SK-N-MC (cell line): ENCODE results near the gene LAT.
"Not testable (repeated sequence)": the region's sequence is repeated elsewhere in the genome, so short reads cannot be mapped to it uniquely, and the experiment has no call there.

Experiments used
- DNase-seq: peaks from one replicate; pipeline ENCODE4 v3.0.0-alpha.2; 2011; ENCODE audit warnings: low read depth, low spot score
- H3K27ac ChIP-seq: fragments of 200-600 bp; sonication (generic); 2 replicates; pipeline ENCODE4 v1.5.1; 2016; ENCODE audit warnings: mixed run types
- H3K36me3 ChIP-seq: fragments of 200-600 bp; sonication (generic); 2 replicates; pipeline ENCODE4 v1.6.1; 2017; ENCODE audit warnings: antibody characterized with exemption, low read length, mixed read lengths; ENCODE audit not compliant: insufficient read depth
- H3K4me3 ChIP-seq: fragments of 200-600 bp; sonication (generic); 2 replicates; pipeline ENCODE4 v1.5.1; 2016
- H3K9ac ChIP-seq: fragments of 200-600 bp; sonication (generic); 2 replicates; pipeline ENCODE4 v1.8.0; 2017; ENCODE audit warnings: mixed run types, mixed read lengths; ENCODE audit not compliant: insufficient read length
- H3K9me3 ChIP-seq: fragments of 200-600 bp; sonication (generic); 2 replicates; pipeline ENCODE4 v1.6.1; 2017; ENCODE audit warnings: low read depth, mild to moderate bottlenecking, antibody characterized with exemption, low read length, moderate library complexity, mixed read lengths
- EZH2 ChIP-seq: fragments of 200-600 bp; sonication (generic); IDR thresholded peaks from one replicate; pipeline ENCODE4 v1.6.1; 2017; ENCODE audit warnings: antibody characterized with exemption
- FOXP2 ChIP-seq: optimal IDR thresholded peaks from 2 replicates; pipeline ENCODE3; 2011; ENCODE audit warnings: mild to moderate bottlenecking, moderate library complexity; ENCODE audit not compliant: insufficient read depth; ENCODE audit errors: extremely low read length, control extremely low read depth
- POLR2AphosphoS5 ChIP-seq: IDR thresholded peaks from 2 replicates; pipeline ENCODE4 v1.6.1; 2012; ENCODE audit warnings: mild to moderate bottlenecking, low read depth, low read length, borderline replicate concordance

Gene LAT

DNA sequence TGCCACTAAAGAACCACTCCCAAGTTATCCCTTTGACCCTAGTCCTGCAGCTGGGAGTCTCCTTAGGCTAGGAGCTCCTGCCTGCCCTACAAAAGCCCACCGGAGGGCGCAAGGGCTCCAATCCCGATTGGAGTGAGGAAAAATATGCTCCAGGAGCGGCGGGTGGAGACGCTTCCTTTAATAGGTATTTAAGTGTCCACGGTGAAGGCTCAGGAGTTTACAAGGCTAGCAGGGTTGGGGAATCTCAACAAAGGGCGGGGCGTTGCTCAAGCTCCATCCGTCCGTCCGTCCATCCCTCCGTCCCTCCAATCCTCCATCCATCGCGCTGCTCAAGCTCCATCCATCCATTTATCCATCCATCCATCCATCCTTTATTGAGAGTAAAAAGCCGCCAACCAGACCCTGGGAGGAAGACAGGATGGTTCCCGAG lies 10.8 kb upstream of the LAT start:
- Histone ChIP-seq H3K36me3 (no peaks in the 10 kb centered on the region), H3K4me3 (peak overlapping the region; percentile 93), H3K9ac (peak overlapping the region; percentile 87), H3K9me3 (no peaks in the 10 kb centered on the region), H3K27ac (peak overlapping the region; percentile 58; the same call in 1 of the 2 replicates)
- peak; percentile 10 for DNase-seq
- TF ChIP-seq EZH2 (no peak), POLR2AphosphoS5 (no peak), FOXP2 (no peak)

DNA sequence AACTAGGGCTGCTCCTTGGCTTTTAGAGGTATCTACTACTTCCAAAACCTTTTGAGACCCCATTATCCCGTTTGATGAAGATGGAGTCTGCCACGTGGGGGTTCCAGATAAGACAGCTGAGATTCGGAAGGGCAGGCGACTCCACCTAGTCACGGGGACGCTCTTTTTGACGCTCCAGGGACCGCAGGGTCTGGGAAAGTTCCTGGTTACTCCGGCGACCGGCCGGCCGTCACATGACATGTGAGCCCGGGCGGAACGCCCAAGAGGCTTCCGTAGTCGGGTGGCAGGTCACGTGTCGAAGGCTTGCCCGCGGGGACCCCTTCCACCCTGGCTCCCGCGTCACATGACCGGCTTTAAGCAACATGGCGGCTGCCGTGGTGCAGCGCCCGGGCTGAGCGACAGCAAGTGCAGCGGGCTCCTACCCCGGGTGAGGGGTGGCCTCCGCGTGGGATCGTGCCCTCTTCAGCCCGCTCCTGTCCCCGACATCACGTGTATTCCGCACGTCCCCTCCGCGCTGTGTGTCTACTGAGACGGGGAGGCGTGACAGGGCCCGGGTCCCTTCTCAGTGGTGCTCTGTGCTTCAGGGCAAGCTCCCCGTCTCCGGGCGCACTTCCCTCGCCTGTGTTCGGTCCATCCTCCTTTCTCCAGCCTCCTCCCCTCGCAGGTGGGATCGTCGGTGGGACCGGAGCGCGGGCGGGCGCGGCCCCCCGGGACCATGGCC lies 10.3 kb upstream of the LAT start, which contains the start of gene SPNS1:
Gene SPNS1, plus strand, starts transcription at position 342 of the 721 bp plus-strand sequence. Its CDS starts 374 bp downstream, at position 716.
- TF ChIP-seq EZH2: no peak
- no peak for TF ChIP-seq FOXP2
- peak; percentile 81 for TF ChIP-seq POLR2AphosphoS5
- Histone ChIP-seq H3K9ac (peak within 1 kb of the TSS; percentile 87), H3K36me3 (no peaks in the 10 kb centered on the region), H3K27ac (peak within 1 kb of the TSS; percentile 58; the same call in 1 of the 2 replicates), H3K9me3 (no peaks in the 10 kb centered on the region), H3K4me3 (peak within 1 kb of the TSS; percentile 93)
- DNase-seq: peak; percentile 55

DNA sequence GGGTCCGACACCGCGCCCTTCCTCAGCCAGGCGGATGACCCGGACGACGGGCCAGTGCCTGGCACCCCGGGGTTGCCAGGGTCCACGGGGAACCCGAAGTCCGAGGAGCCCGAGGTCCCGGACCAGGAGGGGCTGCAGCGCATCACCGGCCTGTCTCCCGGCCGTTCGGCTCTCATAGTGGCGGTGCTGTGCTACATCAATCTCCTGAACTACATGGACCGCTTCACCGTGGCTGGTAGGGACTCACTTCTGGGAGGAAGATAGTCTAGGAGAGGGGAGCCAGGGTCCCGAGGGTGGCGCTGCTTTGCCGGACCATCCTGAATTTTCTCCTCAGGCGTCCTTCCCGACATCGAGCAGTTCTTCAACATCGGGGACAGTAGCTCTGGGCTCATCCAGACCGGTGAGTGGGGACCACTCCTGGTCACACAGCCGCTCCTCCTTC lies 9.7 kb upstream of the LAT start:
- no peak for DNase-seq
- no peaks in the 10 kb centered on the region for H3K9me3 ChIP-seq
- peak overlapping the region; percentile 93 for H3K4me3 ChIP-seq
- no peaks in the 10 kb centered on the region for H3K36me3 ChIP-seq
- H3K27ac ChIP-seq: no peak overlapping the region
- TF ChIP-seq FOXP2 (no peak), EZH2 (no peak), POLR2AphosphoS5 (no peak)
- peak overlapping the region; percentile 87 for H3K9ac ChIP-seq

DNA sequence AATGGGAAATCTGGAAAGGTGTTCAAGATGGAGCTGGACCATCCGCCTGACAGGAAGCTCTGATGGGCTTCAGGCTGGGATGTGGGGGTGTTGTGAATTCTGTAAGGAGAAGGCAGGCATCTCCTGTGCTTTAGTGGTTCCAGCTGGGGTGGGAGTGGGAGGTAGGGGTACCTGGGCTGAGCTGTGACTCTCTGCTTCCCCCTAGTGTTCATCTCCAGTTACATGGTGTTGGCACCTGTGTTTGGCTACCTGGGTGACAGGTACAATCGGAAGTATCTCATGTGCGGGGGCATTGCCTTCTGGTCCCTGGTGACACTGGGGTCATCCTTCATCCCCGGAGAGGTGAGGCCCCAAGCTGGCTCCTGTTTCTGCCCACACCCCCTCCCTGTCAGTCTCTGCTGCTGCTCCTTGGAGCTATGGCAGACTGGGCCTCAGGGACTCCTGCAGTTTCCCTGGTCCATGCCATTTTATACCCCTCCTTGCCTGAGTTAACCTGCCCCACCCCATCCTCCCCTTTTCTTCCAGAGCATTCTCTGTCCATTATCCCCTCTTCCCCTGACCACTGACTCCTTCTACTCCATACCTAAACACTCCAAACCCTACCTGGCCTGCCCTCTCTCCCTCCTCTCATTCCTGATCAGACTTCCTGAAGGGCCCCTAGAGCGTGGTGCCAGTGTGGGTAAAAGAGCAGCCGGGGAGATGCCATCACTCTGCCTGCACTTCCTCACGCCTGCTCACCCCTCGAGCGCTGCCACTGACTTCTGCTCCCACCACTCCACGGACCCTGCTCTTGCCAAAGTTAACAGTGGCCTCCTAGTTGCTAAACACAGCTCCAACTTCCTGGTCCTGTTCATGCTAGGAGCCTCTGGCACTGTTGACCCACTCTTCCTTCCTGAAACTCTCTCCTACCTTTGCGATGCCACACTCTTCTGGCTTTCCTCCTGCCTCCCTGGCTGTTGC lies 6.9 kb upstream of the LAT start:
- no peak for TF ChIP-seq FOXP2
- TF ChIP-seq POLR2AphosphoS5: no peak
- TF ChIP-seq EZH2: no peak
- DNase-seq: no peak
- H3K27ac ChIP-seq: no peak overlapping the region
- no peak overlapping the region for H3K4me3 ChIP-seq
- H3K9ac ChIP-seq: no peak overlapping the region
- H3K9me3 ChIP-seq: no peaks in the 10 kb centered on the region
- no peaks in the 10 kb centered on the region for H3K36me3 ChIP-seq

DNA sequence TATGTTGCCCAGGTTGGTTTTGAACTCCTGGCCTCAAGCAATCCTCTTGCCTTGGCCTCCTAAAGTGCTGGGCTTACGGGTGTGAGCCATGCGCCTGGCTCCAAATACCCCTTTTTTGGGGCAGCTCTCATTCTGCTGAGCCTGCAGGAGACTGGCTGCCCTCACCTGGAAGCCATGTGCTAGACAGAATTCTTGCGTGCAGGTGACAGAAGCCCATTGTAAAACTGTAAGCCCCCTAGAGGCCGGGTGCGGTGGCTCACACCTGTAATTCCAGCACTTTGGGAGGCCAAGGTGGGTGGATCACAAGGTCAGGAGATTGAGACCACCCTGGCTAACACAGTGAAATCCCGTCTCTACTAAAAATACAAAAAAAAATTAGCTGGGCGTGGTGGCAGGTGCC lies 4.5 kb upstream of the LAT start:
- not testable (repeated sequence) for H3K9ac ChIP-seq, H3K4me3 ChIP-seq, H3K27ac ChIP-seq, H3K9me3 ChIP-seq, DNase-seq, H3K36me3 ChIP-seq

DNA sequence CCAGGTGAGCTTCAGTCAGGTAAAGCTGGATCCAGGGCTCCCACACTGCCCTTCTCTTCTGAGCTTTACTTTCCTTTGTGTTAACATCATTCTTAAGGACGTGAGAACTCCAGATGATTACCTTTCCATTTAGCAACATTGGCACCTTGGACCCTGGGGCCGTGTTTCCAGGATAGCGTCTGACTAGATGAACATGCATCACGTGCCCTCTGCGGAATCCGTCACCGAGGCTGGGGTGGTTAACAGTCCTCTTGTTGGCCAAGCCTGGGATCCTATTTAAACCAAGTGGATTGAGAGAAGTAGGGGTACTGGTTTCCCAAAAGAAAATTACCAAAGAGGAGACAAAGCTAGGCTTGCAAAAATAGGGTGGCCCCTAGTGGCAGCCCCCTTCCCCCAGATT lies 3.9 kb upstream of the LAT start:
- Histone ChIP-seq H3K9ac (no peak overlapping the region), H3K4me3 (no peak overlapping the region), H3K9me3 (no peaks in the 10 kb centered on the region), H3K27ac (no peak overlapping the region), H3K36me3 (no peaks in the 10 kb centered on the region)
- TF ChIP-seq EZH2 (no peak), POLR2AphosphoS5 (no peak), FOXP2 (no peak)
- DNase-seq: no peak

DNA sequence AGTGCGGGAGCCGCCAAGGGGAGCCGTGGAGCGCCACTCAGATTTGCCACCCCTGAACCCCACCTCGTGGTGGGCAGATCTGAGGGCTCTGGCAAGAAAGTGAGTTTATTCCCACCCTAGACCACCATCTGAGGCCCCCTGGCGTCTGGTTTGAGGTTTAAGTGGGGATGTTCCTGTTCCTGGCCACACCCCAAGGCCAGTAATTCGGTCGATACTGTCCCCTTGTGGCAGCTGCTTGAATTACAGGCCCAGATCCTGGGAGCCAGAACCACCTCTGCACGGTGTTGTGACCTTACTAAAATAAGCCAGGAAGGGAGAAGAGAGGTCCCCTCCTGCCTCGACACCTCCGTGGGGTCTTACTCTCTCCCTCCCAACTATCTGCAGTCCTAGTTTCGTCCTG lies 3.3 kb upstream of the LAT start:
- H3K27ac ChIP-seq: no peak overlapping the region
- H3K36me3 ChIP-seq: no peaks in the 10 kb centered on the region; the same call in 1 of the 2 replicates
- DNase-seq: peak; percentile 5
- no peak overlapping the region for H3K9ac ChIP-seq
- TF ChIP-seq POLR2AphosphoS5 (no peak), FOXP2 (no peak), EZH2 (no peak)
- H3K9me3 ChIP-seq: no peaks in the 10 kb centered on the region
- no peak overlapping the region for H3K4me3 ChIP-seq

DNA sequence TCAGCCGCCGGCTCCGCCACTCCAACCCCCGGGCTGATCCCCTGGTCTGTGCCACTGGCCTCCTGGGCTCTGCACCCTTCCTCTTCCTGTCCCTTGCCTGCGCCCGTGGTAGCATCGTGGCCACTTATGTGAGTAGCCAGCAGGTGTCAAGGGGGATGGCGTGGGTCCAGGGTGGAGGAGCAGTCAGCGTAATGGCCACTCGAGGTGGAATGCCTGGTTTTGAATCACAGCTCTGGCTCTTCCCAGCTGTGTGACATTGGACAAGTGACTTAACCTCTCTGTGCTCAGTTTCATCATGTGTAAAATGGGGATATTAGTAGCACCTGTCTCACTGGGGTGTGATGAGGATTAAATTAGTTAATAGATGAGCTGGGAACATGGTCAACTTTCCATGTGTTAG lies 2.4 kb upstream of the LAT start:
- H3K36me3 ChIP-seq: peaks cover 3% of the 10 kb centered on the region; the same call in 1 of the 2 replicates
- no peak overlapping the region for H3K27ac ChIP-seq
- H3K9ac ChIP-seq: no peak overlapping the region
- H3K4me3 ChIP-seq: no peak overlapping the region
- TF ChIP-seq POLR2AphosphoS5: no peak
- no peak for TF ChIP-seq EZH2
- TF ChIP-seq FOXP2: no peak
- no peak for DNase-seq
- no peaks in the 10 kb centered on the region for H3K9me3 ChIP-seq
